Omental fat pad (tissue), 4 donors: Measurements from ENCODE around the gene FIS1. TPM values are rescaled to one million over a fixed set of nuclear protein-coding genes. Genes with fewer than 3 reads are reported as not detected.
A peak's percentile ranks its signal among the peaks of the same experiment; 100 is the strongest.

Experiments used
- ATAC-seq: fragments of 150-250 bp; one replicate; pipeline ENCODE4 v1.9.1; 2016; ENCODE audit warnings: mild to moderate bottlenecking, moderate library complexity; ENCODE audit not compliant: low FRiP score
- DNase-seq: peaks from one replicate; pipeline ENCODE4 v3.0.0-alpha.2; 2019; ENCODE audit warnings: low spot score
- total RNA-seq, 4 donors: library from RNA; depleted of rRNA; stranded (reverse); fragments of >200 nt; gene quantifications; one replicate each; pipeline ENCODE4 v1.1.0, GENCODE V29; 2016
- TF ChIP-seq, protein P1 (sequence below), 3 donors: fragments of 450-650 bp; IDR thresholded peaks; one replicate each; pipeline ENCODE4 v1.5.1; 2016 to 2017; ENCODE audit warnings: antibody characterized with exemption in 3 of 3, mild to moderate bottlenecking in 3 of 3, moderate library complexity in 2 of 3

Gene FIS1
- total RNA-seq, 4 donors from 2014 or later = 243 to 384 (median 344) TPM

DNA sequence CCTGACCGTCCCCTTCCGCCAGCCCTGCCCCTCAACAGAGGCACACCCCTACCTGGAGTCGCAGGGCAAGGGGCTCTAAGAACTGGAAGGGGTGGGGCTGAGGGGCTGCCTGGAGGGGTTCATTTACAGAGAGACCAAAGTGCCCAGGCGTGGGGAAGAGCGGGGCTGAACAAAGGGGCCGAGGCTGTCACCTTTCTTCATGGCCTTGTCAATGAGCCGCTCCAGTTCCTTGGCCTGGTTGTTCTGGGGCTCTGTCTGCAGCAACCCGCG is 5.0 kb downstream of the FIS1 start:
- ATAC-seq = no peak
- TF ChIP-seq, protein P1, sequence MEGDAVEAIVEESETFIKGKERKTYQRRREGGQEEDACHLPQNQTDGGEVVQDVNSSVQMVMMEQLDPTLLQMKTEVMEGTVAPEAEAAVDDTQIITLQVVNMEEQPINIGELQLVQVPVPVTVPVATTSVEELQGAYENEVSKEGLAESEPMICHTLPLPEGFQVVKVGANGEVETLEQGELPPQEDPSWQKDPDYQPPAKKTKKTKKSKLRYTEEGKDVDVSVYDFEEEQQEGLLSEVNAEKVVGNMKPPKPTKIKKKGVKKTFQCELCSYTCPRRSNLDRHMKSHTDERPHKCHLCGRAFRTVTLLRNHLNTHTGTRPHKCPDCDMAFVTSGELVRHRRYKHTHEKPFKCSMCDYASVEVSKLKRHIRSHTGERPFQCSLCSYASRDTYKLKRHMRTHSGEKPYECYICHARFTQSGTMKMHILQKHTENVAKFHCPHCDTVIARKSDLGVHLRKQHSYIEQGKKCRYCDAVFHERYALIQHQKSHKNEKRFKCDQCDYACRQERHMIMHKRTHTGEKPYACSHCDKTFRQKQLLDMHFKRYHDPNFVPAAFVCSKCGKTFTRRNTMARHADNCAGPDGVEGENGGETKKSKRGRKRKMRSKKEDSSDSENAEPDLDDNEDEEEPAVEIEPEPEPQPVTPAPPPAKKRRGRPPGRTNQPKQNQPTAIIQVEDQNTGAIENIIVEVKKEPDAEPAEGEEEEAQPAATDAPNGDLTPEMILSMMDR (IDR thresholded peaks at IDR 0.05) = no peak

GRCh38 chr7:101239191-101239950 is 5.5 kb downstream of the FIS1 start:
- TF ChIP-seq, protein P1 (IDR thresholded peaks at IDR 0.05) = no peak
- ATAC-seq (peak; percentile 13), DNase-seq (no peak)

More for the DNA sequence above, 5.0 kb downstream of the FIS1 start:
- no peak for DNase-seq

DNA sequence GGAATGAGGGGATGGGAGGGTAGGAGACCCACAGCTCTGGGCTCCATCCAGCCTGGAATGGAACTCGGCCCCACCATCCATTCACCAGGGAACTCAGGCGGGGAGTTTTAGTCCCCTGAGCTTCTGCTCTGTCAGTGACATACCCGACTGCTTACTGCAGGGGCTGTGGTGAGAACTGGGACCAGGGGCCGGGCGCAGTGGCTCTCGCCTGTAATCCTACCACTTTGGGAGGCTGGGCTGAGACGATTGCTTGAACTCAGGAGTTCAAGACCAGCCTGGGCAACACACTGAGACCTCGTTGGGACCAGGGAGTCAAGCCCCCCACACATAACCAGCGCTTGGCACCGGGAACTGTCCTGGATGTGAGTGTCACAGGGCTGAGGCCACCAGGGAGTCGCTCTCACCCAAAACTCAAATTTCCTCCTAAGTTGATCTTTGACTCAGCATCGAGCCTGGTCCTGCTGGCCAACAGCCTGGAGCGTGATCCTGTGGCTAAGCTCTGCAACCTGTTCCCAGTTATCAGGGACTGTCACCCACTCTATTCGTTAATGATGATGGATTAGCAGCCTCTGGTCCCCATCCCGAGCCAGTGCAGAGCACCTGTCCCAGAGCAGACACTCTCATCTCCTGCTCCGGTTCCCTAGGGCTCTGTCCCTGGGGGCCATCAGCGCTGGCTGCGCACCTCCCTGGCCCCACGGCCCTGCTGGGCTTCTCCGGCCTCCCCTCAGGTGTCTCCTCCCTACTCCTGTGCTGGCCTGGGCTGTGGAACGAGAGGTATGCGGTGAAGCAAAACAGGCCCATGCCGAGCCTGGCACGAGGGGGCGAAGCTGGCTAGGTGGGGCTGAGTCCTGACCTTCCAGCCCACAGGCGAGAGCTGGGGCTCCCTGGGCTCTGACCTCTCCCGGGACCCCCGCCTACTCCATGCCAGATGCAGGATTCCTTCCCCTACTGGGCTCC is 6.4 kb downstream of the FIS1 start:
- ATAC-seq (peak; percentile 55), DNase-seq (no peak)
- TF ChIP-seq, protein P1 (IDR thresholded peaks at IDR 0.05) = no peak

GRCh38 chr7:101237206-101238067 is 7.4 kb downstream of the FIS1 start, which contains the start of gene CLDN15:
Gene CLDN15 (minus strand): TSS chr7:101237802. CDS start chr7:101237581, 221 bp downstream.
- peak; percentile 65 for ATAC-seq
- TF ChIP-seq, protein P1 (IDR thresholded peaks at IDR 0.05) = no peak
- peak; percentile 65 for DNase-seq

DNA sequence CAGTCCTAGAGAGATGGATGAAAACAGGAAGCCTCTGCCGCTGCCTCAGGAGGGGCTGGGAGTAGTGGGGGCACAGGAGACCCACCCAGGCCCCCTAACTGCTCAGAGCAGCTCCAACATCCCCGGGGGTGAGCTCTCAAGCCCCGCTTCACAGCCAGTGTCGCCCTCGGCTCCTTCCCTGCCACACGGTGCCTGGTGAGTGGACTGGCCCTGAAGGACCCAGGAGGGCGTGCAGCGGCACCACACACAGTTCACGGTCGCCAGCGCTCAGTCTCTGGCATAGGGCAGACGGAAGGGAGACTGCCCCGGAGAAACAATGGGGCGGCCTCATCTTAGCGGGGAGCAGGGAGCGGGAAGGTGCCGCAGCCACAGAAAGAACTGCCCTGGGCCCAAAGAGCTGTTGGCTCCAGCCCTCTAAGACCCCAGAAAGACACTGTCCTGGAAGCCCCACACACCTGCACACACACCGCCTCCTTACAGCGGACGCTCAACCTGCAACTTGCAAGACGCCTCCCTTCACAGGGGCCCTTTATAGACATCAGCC is 8.5 kb downstream of the FIS1 start:
- TF ChIP-seq, protein P1 (IDR thresholded peaks at IDR 0.05) = no peak
- ATAC-seq = no peak
- no peak for DNase-seq

- TF ChIP-seq, protein P1 (IDR thresholded peaks at IDR 0.05) = no peak
- no peak for DNase-seq
- ATAC-seq = no peak
Observed at GRCh38 chr7:101235522-101235921, 9.4 kb downstream of the FIS1 start.
